PFSK-1 (cell line): ENCODE results near the gene SCYGR3.

Source experiments
- POLR2AphosphoS5 ChIP-seq: IDR thresholded peaks from 2 replicates; pipeline ENCODE4 v1.6.1; 2012; ENCODE audit warnings: low read depth, mild to moderate bottlenecking, control low read depth, low read length, moderate library complexity
- REST ChIP-seq, 2 experiments: IDR thresholded peaks; 2 replicates each; pipeline versions ENCODE4 v1.6.1 to v1.8.0; 2011 to 2012; ENCODE audit warnings: low read depth in 2 of 2, low read length in 2 of 2, control low read depth in 1 of 2, inconsistent platforms in 1 of 2, mild to moderate bottlenecking in 1 of 2, moderate library complexity in 1 of 2; ENCODE audit not compliant: insufficient read depth in 1 of 2

- TF ChIP-seq POLR2AphosphoS5 (no peak), REST (IDR thresholded peaks at IDR 0.05; ENCODE audit: insufficient read depth in 1 of 2, low read depth in 2 of 2, low read length in 2 of 2) (no peak)
These were observed 2.9 kb upstream of the SCYGR3 start, which contains the start of gene SCYGR4 for GRCh38 chr2:227617316-227618230.
